GM19240 (cell line): Measurements from ENCODE around the gene SNX5.

ENCODE experiments used
- DNase-seq: peaks from one replicate; pipeline ENCODE4 v3.0.0; 2011; ENCODE audit warnings: low spot score; ENCODE audit not compliant: insufficient read length

Gene SNX5

DNA sequence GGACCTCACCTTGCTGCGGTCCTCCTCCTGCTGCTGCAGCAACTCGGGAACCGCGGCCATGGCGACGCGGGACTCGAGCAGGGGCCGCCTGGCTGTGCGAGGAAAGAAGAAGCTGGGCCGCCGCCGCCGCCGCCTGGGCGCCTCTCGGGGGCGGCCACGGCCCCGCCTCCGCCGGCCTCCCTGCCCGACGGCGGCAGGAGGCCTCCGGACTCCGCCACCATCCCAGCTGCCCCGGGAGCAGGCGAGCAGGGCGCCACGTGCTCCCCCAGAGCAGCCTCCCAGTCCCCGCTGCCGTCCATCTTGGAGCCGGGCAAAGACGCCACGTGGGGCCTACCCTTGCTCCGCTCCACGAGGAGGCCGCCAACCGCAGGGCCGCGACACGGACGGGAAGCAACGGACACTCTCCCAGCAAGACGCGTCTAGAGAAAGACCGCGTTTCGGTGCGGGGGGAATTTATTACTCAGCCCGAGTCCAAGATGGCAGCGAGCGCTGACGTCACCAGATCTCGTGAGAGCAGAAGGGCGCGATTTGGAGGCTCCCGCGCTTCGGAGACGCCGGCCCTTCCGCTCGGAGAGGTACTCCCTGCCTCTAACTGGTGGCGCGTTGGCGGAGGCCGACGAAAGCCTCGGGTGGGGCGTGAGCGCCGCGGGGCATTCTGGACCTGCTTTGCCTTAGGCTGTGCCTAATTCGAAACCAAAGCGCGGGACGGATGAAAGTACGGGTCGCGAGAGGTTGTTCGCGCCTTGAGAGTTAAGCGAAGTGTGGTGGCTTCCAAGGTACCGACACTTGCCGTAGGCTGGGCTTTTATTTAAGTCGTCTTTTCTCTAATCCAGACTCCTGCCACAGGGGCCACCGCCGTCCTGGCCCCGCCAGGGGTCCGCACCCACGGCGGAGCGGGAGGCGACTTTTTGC, at the start of gene SNX5, which contains the start of gene MGME1:
Gene SNX5 (minus strand): TSS at position 429 of the 912 bp plus-strand sequence. CDS start 369 bp downstream, at position 60.
Gene MGME1 (plus strand): TSS at position 653 of the 912 bp plus-strand sequence. CDS start 842 bp downstream, outside the sequence.
- DNase-seq = peak; percentile 85

DNA sequence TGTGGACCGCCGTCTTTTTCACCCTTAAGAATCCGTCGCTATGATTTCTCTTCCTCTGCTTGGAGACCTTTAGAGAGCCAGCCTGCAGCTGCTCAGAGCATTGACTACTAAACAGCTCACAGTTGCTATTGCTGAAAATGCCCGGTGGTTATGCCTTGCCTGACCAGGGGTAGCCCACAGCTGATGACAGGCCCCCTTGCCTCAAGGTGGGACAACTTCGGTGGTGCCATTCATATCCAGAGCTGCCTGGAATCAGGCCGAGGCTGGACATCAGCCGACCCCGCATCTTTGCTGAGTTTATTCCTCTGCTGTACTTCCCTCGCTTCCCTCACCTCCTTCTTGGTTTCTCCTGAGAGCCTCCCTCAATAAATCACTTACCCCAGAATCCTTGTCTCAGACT, 49.5 kb upstream of the SNX5 start:
- no peak for DNase-seq

DNA sequence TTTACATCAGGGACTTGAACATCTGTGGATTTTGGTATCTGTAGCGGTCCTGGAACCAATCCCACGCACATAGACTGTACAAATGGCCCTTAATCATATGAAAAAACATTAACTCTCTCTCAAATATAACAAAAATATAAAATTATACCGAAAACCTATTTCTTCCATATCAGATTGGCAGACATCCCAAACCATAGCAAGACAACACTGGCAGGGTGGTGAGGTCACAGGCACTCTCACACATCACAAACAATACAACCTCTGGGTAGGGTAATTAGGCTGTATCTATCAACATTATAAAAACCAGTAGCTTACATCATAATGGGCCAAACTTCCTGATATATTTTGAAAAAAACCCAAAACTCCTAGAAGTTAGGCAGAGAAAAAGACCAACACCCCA, 48.2 kb upstream of the SNX5 start:
- no peak for DNase-seq

DNA sequence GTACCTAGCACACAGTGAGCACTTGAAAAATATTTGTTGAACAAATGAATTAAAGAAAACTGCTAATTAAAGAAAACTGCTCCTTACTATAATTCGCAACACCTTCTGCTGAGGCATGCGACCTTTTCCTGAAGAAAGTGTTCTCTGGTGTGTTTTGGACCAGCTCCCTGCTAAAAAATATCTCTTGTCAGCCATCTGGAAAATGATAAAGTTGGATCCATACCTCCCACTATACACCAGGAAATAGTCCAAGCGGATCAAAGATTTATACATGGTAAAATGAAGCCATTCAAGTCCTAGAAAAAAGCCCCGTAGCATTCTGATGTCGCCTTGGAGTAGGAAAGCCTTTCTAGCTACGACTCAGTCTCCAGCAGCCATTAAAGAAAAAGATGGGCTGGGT, 45.8 kb upstream of the SNX5 start:
- no peak for DNase-seq

DNA sequence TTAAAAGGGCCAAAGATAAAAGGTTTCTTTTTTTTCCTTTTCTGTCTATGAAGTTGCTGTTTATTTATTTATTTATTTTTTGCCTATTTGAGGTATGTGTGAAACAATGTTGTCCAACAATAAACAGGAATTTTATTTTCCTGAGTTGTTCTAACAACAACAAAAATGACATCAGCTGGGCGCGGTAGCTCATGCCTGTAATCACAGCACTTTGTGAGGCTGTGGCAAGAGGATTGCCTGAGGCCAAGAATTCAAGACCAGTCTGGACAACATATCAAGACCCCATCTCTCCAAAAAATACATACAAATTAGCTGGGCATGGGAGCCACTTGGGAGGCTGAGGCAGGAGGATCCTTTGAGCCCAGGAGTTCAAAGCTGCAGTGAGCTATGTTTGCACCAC, 44.3 kb upstream of the SNX5 start:
- no peak for DNase-seq

DNA sequence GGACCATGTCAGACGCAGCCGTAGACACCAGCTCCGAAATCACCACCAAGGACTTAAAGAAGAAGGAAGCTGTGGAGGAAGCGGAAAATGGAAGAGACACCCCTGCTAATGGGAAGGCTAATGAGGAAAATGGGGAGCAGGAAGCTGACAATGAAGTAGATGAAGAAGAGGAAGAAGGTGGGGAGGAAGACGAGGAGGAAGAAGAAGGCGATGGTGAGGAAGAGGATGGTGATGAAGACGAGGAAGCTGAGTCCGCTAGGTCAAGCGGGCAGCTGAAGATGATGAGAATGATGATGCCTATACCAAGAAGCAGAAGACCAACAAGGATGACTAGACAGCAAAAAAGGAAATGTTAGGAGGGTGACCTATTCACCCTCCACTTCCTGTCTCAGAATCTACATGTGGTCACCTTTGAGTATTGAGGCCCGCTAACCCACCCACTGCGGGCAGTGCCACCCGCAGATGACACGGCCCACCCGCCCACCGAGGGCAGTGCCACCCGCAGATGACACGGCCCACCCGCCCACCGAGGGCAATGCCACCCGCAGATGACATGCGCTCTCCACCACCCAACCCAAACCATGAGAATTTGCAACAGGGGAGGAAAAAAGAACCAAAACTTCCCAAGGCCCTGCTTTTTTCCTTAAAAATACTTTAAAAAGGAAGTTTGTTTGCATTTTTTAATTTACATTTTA, 43.5 kb upstream of the SNX5 start:
- no peak for DNase-seq

DNA sequence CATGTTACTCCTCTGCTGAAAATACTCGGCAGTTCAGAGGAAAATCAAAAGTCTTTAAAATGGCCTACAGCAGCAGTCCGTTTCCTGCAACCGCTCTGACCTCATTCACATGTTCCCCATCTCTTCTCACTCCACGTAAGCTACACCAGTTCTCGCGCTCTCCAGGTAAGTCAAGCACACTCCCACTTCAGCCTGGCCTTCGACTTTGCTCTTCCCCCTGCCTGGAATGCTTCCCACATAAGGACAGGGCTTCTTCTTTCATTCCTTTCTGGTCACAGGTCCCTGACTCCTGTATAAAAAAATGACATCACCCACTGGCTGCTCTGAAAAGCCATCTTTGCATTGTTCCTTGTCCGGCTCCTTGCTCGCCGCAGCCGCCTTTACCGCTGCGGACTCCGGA, 42.9 kb upstream of the SNX5 start:
- DNase-seq = no peak

DNA sequence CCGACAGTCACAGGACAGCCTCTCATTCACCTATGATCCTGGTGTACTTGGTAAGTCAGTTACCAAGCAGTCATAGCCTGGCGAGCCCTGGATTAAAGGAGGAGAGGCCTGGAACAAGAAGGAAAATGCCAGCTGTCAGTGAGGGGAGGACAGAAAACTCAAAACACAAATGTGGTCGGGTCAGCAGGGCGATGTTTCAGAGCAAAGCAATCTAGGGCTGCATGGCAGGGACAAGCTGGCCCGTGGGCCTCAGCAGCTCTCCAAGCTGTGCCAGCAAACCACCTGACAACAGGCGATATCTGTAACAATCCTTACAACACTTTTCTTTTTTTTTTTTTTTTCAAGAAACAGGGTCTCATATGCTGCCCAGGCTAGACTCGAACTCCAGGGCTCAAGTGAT, 40.5 kb upstream of the SNX5 start:
- no peak for DNase-seq

DNA sequence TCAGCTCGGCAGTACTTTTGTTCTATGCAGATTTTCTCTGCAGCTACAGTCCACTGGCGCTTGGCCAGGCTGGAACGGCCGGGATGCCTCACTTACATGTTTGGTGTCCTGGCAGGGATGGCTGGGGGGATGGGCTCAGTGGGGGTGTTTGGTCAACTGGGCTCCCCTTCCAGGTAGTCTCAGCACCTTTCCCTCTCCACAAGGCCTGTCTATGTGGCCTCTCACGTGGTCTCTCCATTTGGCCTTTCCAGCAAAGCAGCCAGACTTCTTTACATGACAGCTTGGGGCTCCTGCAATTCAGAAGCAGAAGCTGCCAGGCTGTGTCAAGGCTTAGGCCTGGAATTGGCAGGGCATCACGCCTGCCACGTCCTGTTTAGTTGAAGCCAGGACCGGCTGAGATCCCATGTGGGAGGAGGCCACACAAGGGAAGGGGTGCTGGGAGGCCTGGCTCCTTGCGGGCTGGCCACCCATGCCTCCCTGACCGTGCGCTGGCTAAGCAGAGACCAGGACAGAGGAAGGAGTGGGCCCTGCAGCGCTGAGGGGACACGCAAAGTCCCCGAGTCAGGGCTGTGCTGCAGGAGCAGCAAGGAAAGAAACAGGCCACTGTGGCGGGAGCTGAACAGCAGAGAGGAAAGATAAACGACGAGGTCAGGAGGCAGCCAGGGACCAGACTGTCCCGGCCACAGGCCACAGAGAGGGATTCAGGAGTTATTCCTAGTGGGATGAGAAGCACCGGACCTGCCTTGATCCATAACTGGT, 39.1 kb upstream of the SNX5 start:
- no peak for DNase-seq

DNA sequence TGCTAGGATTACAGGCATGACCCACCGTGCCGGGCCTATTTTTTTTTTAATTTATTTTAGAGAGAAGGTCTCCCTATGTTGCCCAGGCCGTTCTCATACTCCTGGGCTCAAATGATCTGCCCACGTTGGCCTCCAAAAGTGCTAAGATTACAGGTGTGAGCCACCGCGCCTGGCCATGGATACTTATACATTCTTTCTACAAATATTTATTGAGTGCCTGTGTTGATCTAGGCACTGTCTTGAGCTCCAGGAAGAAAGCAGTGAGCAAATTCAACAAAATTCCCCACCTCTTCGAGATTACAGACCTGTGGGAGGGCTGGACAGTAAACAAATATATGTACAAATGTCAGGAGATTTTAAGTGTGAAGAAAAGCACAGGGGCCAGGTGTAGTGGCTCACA, 38.1 kb upstream of the SNX5 start:
- no peak for DNase-seq

DNA sequence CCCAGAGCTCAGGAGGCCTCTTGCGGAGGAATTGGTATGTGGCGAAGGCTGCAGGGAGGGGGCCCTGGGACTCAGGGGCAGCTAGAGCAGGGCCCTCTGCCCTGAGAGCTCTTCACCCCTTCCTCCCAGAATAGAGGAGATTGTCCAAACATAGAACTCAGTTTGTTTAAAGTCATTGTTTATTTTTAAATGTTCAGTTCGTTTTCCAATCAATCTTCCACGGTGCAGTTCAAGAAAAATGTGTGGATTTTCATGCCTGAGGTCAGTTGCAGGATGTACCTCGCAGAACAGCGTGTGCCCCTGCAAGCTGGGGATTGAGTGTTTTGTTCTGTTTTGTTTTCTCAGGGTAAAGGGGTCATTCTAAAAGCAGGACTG, 37.4 kb upstream of the SNX5 start:
- DNase-seq = no peak

DNA sequence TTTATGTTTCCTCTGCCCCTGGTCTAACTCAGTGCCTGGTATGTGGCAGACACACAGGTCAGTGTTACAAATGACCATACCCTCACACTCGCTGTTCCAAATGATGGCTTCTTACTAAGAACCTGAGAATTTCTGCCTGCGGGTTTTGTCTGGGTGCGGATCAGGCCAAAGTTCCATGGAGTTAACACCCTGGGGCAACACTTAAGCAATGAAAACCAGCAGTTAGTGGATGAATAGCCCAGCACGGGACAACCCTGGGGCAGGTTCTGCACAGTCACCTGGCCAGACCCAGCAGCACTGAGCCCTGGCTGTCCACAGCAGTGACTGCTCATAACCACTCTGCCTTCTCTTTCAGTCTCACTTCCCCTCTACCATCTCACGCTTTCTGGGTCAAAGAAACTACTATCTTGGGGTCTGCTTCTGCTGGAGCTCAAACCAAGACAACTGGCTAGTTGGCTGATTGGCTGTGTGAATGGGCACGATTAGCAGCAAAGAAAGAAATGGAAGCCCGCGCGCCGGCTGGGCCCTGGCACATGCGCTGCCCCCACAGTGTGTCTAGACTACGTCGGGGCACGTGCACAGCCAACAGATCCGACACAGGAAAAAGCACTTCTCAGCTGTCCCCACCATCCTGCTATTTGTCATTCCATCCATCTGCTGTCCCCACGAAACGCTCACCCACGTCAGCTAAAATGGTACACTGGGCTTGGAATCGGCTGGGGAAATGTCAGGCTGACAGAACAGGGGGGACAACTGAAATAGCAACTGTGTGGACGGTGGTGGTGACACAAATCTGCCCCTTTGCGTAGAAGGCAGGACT, 36.8 kb upstream of the SNX5 start:
- DNase-seq = peak; percentile 65

DNA sequence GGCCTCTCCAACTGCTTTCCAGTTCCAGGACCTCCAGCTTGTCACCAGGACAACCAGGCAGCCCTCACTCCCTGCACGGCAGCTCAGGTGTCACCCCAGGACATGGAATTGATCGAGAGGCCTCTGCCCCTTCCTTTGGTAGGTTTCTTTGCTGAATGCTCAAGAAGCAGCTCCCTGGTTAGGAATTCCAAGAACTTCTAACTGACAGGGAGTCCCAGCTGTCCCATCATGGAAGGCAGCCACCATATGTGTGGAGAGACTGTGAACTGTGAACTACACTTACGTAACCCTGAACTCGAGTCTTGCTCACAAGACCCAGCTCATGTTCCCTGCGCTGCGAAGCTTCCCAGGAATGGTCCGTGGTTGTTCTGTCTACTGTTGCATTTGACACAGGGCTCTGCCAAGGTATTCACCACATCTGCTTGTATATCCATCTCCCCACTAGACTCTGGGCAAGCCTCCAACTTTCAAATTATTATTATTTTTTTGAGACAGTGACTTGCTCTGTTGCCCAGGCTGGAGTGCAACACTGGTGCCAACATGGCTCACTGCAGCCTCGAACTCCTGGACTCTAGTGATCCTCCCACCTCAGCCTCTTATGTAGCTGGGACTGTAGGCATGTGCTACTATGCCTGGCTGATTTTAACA, 35.9 kb upstream of the SNX5 start:
- no peak for DNase-seq

DNA sequence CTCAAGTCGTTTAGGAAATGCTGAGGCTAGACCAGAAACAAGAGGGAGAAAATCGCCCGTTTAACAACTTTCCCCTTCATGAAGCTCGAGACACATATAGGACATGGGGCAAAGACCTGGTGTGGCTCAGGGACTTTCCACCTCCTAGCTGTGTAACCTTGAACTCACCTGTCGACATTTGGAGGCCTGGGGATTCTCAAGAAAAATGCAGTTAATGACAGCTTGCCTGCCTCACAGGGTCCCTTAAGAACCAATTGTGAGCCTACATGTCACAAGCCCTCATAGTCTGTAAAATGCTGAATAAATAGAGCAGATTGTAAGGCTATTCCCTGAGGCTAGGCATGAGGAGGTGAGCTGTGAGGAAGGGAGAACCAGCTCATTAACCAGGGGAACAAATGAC, 35.3 kb upstream of the SNX5 start:
- no peak for DNase-seq

DNA sequence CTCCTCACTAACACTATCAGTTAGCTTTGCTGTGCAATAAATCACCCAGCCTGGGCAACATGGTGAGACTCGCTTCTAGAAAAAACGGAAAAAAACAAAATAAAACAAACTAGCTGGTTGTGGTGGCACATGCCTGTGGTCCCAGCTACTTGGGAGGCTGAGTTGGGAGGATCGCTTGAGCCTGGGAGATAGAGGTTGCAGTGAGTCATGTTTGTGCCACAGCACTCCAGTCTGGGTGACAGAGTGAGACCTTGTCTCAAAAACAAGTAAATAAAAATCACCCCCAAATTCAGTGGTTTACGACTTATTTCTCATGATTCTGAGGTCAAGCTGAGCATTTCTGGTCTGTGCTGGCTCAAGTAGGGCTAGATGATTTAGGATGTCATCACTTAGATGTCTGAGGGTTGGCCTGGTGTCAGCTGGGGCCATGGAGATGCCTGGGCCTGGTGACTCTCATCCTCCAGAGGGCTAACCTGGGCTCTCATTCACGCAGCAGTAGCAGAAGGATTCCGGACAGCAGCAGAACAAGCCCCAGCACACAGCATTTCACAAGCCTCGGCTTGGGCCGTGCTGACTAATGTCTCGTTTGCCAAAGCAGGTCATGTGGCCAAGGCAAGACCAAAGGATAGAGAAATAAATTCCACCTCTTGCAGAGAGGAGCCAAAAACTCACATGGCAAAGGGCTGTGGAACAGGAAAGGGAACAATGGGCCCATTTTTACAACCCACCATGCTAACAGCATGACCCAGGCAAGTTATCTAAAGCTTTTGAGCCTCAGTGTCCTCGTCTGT, 32.7 kb upstream of the SNX5 start:
- no peak for DNase-seq

DNA sequence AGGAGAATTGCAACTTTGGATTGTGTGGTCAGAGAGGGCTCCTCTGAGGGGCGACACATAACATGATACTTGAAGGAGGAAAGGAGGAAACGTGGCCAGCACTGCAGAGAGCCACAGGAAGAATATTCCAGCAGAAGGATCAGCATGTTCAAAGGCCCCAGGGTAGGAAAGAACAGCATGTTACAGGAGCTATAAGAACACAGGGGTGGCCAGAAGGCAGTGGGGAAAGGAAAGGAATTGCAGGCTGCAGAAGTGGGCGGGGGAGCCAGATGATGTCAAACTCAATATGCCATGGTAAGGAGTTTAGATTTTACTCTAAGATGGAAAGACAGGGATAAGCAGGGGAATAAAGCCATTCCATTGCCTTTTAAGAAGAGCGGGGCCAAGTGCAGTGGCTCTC, 31.0 kb upstream of the SNX5 start:
- DNase-seq = no peak

DNA sequence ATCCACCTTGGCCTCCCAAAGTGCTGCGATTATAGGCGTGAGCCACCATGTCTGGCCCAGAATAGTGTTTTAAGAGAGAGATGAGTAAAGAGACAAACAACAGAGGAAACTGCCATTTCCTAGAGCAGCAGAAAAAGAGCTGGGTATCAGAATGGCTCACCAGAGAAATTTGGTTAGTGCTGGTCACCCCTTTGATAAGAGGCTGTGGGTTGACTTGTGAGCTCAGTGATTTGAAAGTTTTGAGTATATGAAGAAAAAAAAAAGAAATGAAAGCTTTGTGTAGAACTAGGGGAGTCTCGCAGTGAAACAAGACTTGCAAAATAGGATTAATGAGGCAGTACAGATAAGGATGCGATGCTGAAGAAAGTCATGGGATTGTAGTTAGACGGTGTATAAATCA, 29.9 kb upstream of the SNX5 start:
- DNase-seq = no peak

DNA sequence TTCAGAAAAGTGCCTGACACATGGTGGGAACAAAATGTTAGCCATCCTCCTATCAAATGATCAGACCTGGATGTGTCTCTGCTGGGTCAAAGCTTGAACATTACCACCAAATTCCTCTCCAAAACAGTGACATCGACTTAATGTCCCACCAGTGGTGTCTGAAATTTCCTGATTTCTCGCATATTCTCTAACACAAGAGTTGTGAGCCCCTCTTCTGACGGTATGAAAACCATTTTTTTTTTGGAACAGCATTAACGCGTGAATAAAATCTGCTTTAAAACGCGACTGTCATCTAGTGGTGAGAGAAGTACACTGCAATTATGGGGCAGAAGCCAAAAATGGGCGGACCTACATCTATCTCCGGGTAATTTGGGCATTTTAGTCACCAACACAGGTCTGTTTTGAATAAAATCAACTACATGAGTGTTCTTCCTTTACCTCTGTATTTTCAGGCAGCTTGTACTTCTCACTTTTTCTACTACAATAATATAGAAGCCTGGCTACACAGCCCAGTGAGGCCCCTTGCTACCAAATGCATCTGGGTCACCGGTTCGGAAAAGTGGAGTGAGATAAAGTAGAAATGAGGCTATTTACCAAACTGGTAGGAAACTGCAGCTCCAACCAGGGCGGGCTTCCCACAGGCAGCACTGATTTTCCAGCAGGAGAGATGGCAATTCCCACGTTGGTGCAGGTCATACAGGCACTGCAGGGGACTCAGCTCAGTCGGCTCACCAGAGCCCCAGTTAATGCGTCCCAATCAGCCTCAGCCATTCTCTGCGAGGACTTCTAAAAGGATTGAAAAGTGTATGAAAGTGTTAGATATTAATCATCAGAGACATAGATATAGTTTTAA, 27.6 kb upstream of the SNX5 start:
- no peak for DNase-seq

DNA sequence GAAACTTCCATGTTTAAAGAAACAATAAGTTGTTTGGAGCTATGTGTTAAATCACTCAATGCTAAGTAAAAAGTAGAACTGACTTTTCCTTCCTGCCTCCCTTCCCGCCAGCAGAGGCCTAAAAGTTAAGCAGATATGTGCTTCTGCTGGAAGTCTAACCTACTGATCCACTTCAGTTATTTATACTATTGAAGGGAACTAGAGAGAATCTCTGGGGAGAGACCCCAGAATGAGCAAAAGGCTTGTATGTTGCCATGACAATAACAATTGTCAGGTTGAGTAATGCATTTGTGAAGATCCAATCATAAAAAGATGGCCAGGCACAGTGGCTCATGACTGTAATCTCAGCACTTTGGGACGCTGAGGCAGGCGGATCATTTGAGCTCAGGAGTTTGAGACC, 25.0 kb upstream of the SNX5 start:
- no peak for DNase-seq
